Measurements from ENCODE around the gene PCSK5.

The PCSK5 gene

GRCh38 chr9:76191493-76191892, 301.0 kb downstream of the PCSK5 start:
- DNase-seq (ENCODE audit: low spot score) = no peak

- no peak for DNase-seq (ENCODE audit: low spot score)
These were observed 301.5 kb downstream of the PCSK5 start for GRCh38 chr9:76192013-76192412.

GRCh38 chr9:76194896-76195295, 304.4 kb downstream of the PCSK5 start:
- no peak for DNase-seq (ENCODE audit: low spot score)

- DNase-seq (ENCODE audit: low spot score) = no peak
These were observed 307.9 kb downstream of the PCSK5 start for GRCh38 chr9:76198336-76198735.

GRCh38 chr9:76200315-76200714, 309.8 kb downstream of the PCSK5 start:
- DNase-seq (ENCODE audit: low spot score) = no peak

GRCh38 chr9:76200745-76201144, 310.3 kb downstream of the PCSK5 start:
- no peak for DNase-seq (ENCODE audit: low spot score)

- DNase-seq (ENCODE audit: low spot score) = no peak
These were observed 312.9 kb downstream of the PCSK5 start for GRCh38 chr9:76203373-76203772.

GRCh38 chr9:76206821-76207220, 316.3 kb downstream of the PCSK5 start:
- DNase-seq (ENCODE audit: low spot score) = no peak

- no peak for DNase-seq (ENCODE audit: low spot score)
These were observed 323.3 kb downstream of the PCSK5 start for GRCh38 chr9:76213751-76214150.

- DNase-seq (ENCODE audit: low spot score) = no peak
These were observed 324.6 kb downstream of the PCSK5 start for GRCh38 chr9:76215066-76215465.

GRCh38 chr9:76216161-76216649, 325.7 kb downstream of the PCSK5 start:
- no peak for DNase-seq (ENCODE audit: low spot score)

GRCh38 chr9:76218117-76218885, 327.8 kb downstream of the PCSK5 start:
- no peak for DNase-seq (ENCODE audit: low spot score)

GRCh38 chr9:76218886-76219445, 328.5 kb downstream of the PCSK5 start:
- no peak for DNase-seq (ENCODE audit: low spot score)

GRCh38 chr9:76219560-76220151, 329.2 kb downstream of the PCSK5 start:
- no peak for DNase-seq (ENCODE audit: low spot score)

- no peak for DNase-seq (ENCODE audit: low spot score)
These were observed 330.9 kb downstream of the PCSK5 start for GRCh38 chr9:76221423-76221822.

- DNase-seq (ENCODE audit: low spot score) = no peak
These were observed 333.4 kb downstream of the PCSK5 start for GRCh38 chr9:76223749-76224340.

- DNase-seq (ENCODE audit: low spot score) = no peak
These were observed 336.7 kb downstream of the PCSK5 start for GRCh38 chr9:76227156-76227555.

- no peak for DNase-seq (ENCODE audit: low spot score)
These were observed 340.5 kb downstream of the PCSK5 start for GRCh38 chr9:76231001-76231400.

- no peak for DNase-seq (ENCODE audit: low spot score)
These were observed 342.5 kb downstream of the PCSK5 start for GRCh38 chr9:76232861-76233489.

GRCh38 chr9:76240578-76240977, 350.1 kb downstream of the PCSK5 start:
- DNase-seq (ENCODE audit: low spot score) = no peak

- DNase-seq (ENCODE audit: low spot score) = no peak
These were observed 355.0 kb downstream of the PCSK5 start for GRCh38 chr9:76245518-76245917.

GRCh38 chr9:76246680-76247079, 356.2 kb downstream of the PCSK5 start:
- no peak for DNase-seq (ENCODE audit: low spot score)

All from LoVo (cell line).